Ishikawa (cell line): ENCODE measurements around the gene GBX2.

Experiments used
- CEBPB ChIP-seq: IDR thresholded peaks from 2 replicates; pipeline ENCODE4 v1.6.1; 2012
- CREB1 ChIP-seq: IDR thresholded peaks from 2 replicates; pipeline ENCODE4 v1.6.1; 2012; ENCODE audit warnings: low read depth
- EGR1 ChIP-seq: IDR thresholded peaks from 2 replicates; pipeline ENCODE4 v1.6.1; 2012
- EP300 ChIP-seq: IDR thresholded peaks from 2 replicates; pipeline ENCODE4 v1.6.1; 2012; ENCODE audit warnings: borderline replicate concordance
- FOXM1 ChIP-seq: IDR thresholded peaks from 2 replicates; pipeline ENCODE4 v1.6.1; 2012; ENCODE audit warnings: low read depth, borderline replicate concordance
- NFIC ChIP-seq: IDR thresholded peaks from 2 replicates; pipeline ENCODE4 v1.6.1; 2012
- RAD21 ChIP-seq: IDR thresholded peaks from 2 replicates; pipeline ENCODE4 v1.6.1; 2012; ENCODE audit warnings: low read depth
- TAF1 ChIP-seq: IDR thresholded peaks from 2 replicates; pipeline ENCODE4 v1.6.1; 2012; ENCODE audit warnings: low read depth, mild to moderate bottlenecking
- TCF12 ChIP-seq: IDR thresholded peaks from 2 replicates; pipeline ENCODE4 v1.6.1; 2012; ENCODE audit warnings: low read depth
- TEAD4 ChIP-seq: IDR thresholded peaks from 2 replicates; pipeline ENCODE4 v1.6.1; 2012
- YY1 ChIP-seq: IDR thresholded peaks from 2 replicates; pipeline ENCODE4 v1.6.1; 2012; ENCODE audit warnings: low read depth
- ZBTB7A ChIP-seq: IDR thresholded peaks from 2 replicates; pipeline ENCODE4 v1.6.1; 2012; ENCODE audit warnings: low read depth
- TF ChIP-seq, protein P1 (sequence below): IDR thresholded peaks from 2 replicates; pipeline ENCODE4 v1.6.1; 2012
- TF ChIP-seq, protein P2 (sequence below): IDR thresholded peaks from 2 replicates; pipeline ENCODE4 v1.6.1; 2012
- TF ChIP-seq, protein P3 (sequence below): IDR thresholded peaks from 2 replicates; pipeline ENCODE4 v1.6.1; 2012; ENCODE audit warnings: low read depth, mild to moderate bottlenecking

Gene GBX2

DNA sequence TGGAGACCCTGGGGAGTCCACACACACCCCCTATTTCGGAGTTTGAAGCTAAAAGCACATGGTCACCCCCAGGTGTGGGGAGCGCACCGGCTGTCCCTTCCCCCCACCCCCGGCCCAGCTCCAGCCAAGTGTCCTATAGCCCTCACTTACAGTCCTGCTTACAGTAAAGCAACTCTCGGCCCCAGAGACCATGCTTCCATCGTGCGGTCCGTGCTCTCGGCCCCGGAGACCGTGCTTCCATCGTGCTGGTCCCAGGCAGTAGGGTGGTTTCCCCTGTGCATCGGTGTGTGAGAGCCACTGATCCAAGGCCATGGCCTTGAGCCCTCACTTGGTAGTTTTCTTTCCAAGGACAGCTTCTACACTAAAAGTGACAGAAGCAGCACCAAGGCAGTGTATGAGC, 48.7 kb downstream of the GBX2 start:
- TF ChIP-seq CREB1, result no peak

DNA sequence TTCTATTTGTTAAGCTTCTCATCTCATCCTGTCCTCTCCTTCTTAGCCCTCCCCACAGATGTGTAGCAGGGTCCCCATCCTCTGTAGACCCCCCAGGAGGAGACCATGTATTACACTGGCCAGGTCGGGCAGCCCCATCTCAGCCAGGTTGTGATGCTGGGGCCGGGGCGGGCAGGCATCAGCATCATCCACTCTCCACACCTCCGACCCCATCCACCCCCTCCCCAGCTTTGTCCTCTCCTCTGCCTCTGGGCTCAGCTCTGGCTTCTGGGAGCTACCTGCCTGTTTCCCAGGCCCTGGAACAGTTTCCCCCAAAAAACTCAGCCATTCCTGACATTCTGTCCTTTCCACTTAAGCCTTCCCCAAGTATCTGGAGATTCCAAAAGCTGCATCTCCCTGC, 49.2 kb downstream of the GBX2 start:
- TF ChIP-seq, protein P1, sequence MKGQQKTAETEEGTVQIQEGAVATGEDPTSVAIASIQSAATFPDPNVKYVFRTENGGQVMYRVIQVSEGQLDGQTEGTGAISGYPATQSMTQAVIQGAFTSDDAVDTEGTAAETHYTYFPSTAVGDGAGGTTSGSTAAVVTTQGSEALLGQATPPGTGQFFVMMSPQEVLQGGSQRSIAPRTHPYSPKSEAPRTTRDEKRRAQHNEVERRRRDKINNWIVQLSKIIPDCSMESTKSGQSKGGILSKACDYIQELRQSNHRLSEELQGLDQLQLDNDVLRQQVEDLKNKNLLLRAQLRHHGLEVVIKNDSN, result no peak
- no peak for TF ChIP-seq ZBTB7A
- no peak for TF ChIP-seq FOXM1
- no peak for TF ChIP-seq CREB1
- TF ChIP-seq, protein P2, sequence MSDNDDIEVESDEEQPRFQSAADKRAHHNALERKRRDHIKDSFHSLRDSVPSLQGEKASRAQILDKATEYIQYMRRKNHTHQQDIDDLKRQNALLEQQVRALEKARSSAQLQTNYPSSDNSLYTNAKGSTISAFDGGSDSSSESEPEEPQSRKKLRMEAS, result no peak
- TF ChIP-seq NFIC, result no peak
- TF ChIP-seq, protein P3, sequence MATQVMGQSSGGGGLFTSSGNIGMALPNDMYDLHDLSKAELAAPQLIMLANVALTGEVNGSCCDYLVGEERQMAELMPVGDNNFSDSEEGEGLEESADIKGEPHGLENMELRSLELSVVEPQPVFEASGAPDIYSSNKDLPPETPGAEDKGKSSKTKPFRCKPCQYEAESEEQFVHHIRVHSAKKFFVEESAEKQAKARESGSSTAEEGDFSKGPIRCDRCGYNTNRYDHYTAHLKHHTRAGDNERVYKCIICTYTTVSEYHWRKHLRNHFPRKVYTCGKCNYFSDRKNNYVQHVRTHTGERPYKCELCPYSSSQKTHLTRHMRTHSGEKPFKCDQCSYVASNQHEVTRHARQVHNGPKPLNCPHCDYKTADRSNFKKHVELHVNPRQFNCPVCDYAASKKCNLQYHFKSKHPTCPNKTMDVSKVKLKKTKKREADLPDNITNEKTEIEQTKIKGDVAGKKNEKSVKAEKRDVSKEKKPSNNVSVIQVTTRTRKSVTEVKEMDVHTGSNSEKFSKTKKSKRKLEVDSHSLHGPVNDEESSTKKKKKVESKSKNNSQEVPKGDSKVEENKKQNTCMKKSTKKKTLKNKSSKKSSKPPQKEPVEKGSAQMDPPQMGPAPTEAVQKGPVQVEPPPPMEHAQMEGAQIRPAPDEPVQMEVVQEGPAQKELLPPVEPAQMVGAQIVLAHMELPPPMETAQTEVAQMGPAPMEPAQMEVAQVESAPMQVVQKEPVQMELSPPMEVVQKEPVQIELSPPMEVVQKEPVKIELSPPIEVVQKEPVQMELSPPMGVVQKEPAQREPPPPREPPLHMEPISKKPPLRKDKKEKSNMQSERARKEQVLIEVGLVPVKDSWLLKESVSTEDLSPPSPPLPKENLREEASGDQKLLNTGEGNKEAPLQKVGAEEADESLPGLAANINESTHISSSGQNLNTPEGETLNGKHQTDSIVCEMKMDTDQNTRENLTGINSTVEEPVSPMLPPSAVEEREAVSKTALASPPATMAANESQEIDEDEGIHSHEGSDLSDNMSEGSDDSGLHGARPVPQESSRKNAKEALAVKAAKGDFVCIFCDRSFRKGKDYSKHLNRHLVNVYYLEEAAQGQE, result no peak
- no peak for TF ChIP-seq YY1
- no peak for TF ChIP-seq TEAD4
- no peak for TF ChIP-seq TAF1
- TF ChIP-seq CEBPB, result no peak
- no peak for TF ChIP-seq EP300
- TF ChIP-seq EGR1, result no peak
- no peak for TF ChIP-seq RAD21
- no peak for TF ChIP-seq TCF12

DNA sequence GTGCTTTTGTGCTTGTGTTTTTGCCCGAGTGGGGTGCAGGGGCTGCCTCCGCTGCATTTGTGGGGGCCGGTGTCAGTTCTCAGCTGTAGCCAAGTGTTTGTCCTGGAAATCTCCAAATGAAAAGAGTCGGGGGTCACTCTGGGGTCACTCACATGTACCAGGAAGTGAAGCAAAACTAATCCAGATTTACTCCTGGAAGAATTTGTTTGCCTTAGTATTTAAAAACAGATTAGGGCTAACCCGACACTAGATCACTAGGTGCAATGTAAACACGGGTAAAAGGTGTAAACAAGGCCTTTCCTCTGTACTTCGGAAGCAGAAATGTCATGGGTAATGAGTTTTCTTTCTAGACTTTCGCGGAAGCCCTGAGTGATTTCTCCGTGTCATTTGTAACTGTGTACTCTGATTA, 50.3 kb downstream of the GBX2 start:
- TF ChIP-seq, protein P3, result no peak
- TF ChIP-seq EP300 (no peak), NFIC (no peak), ZBTB7A (no peak), CREB1 (no peak), YY1 (no peak)
- TF ChIP-seq, protein P2, result no peak

DNA sequence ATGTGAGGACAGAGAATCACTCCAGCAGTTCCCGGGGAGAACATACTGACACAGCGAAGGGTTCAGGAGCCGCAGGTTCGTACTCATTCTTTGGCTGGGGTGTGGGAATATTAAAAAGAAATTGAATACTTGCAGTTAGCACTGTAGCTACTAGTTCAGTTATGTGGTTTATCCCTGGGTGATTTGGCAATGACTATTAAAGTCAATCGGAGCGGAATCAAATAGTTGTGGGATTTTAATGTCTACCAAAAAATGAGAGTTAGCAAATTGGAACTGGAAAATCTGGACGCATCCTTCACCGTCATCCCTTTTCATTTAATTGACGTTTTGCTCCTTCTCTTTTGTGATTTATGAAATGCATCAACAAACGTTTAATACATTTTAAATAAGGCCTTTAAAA, 50.8 kb downstream of the GBX2 start:
- TF ChIP-seq CEBPB, result no peak
- no peak for TF ChIP-seq TAF1
- no peak for TF ChIP-seq NFIC
- no peak for TF ChIP-seq RAD21
- no peak for TF ChIP-seq TCF12
- no peak for TF ChIP-seq YY1
- no peak for TF ChIP-seq EP300
- TF ChIP-seq FOXM1, result no peak
- TF ChIP-seq, protein P1, result no peak
- no peak for TF ChIP-seq CREB1
